ENCODE results near the gene NTM.

DNA sequence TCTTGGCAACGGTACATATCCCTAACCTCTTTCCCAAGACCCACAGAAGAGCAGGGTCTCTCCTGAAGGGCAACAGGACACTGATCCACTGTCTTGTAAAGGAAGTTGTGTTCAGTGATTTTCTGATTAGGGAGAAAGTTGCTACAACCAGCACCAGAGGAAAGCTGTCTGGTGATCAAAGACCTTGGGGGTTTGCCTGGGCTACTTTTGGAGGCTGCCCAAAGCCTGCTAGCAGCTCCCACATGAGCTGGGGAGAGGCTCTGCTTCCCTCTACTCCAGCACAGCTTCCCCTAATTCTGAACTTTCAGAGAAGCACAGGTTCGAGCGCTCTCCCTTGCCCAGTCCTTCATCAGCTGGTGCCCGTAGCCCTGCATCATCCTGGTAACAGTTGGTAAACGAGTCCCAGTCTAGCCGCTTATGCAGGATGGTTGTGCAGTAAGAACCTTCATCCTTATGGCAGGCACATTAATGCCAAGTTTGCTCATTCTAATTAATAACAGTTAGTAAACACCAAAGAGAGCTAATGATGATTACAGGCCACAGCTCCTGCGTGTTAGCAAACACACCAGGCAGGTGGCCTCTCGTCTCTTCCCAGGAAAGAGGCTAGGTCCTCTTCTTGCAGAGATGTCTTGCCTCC lies 173.1 kb downstream of the NTM start:
- TF ChIP-seq NR3C1 (CRISPR knock-in tag; conservative IDR thresholded peaks at IDR 0.05; ENCODE audit: low read depth) (no peak), ETV6 (CRISPR knock-in tag; IDR thresholded peaks at IDR 0.05) (no peak), CREB1 (CRISPR knock-in tag; IDR thresholded peaks at IDR 0.05) (no peak), ZNF121 (CRISPR knock-in tag; IDR thresholded peaks at IDR 0.05) (no peak)
- TF ChIP-seq, protein P1, sequence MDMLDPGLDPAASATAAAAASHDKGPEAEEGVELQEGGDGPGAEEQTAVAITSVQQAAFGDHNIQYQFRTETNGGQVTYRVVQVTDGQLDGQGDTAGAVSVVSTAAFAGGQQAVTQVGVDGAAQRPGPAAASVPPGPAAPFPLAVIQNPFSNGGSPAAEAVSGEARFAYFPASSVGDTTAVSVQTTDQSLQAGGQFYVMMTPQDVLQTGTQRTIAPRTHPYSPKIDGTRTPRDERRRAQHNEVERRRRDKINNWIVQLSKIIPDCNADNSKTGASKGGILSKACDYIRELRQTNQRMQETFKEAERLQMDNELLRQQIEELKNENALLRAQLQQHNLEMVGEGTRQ (CRISPR knock-in tag; IDR thresholded peaks at IDR 0.05), result no peak
- TF ChIP-seq, protein P2, sequence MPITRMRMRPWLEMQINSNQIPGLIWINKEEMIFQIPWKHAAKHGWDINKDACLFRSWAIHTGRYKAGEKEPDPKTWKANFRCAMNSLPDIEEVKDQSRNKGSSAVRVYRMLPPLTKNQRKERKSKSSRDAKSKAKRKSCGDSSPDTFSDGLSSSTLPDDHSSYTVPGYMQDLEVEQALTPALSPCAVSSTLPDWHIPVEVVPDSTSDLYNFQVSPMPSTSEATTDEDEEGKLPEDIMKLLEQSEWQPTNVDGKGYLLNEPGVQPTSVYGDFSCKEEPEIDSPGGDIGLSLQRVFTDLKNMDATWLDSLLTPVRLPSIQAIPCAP (CRISPR knock-in tag; IDR thresholded peaks at IDR 0.05), result no peak
- TF ChIP-seq, protein P3, sequence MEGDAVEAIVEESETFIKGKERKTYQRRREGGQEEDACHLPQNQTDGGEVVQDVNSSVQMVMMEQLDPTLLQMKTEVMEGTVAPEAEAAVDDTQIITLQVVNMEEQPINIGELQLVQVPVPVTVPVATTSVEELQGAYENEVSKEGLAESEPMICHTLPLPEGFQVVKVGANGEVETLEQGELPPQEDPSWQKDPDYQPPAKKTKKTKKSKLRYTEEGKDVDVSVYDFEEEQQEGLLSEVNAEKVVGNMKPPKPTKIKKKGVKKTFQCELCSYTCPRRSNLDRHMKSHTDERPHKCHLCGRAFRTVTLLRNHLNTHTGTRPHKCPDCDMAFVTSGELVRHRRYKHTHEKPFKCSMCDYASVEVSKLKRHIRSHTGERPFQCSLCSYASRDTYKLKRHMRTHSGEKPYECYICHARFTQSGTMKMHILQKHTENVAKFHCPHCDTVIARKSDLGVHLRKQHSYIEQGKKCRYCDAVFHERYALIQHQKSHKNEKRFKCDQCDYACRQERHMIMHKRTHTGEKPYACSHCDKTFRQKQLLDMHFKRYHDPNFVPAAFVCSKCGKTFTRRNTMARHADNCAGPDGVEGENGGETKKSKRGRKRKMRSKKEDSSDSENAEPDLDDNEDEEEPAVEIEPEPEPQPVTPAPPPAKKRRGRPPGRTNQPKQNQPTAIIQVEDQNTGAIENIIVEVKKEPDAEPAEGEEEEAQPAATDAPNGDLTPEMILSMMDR (IDR thresholded peaks at IDR 0.05), result no peak
- TF ChIP-seq, protein P4, sequence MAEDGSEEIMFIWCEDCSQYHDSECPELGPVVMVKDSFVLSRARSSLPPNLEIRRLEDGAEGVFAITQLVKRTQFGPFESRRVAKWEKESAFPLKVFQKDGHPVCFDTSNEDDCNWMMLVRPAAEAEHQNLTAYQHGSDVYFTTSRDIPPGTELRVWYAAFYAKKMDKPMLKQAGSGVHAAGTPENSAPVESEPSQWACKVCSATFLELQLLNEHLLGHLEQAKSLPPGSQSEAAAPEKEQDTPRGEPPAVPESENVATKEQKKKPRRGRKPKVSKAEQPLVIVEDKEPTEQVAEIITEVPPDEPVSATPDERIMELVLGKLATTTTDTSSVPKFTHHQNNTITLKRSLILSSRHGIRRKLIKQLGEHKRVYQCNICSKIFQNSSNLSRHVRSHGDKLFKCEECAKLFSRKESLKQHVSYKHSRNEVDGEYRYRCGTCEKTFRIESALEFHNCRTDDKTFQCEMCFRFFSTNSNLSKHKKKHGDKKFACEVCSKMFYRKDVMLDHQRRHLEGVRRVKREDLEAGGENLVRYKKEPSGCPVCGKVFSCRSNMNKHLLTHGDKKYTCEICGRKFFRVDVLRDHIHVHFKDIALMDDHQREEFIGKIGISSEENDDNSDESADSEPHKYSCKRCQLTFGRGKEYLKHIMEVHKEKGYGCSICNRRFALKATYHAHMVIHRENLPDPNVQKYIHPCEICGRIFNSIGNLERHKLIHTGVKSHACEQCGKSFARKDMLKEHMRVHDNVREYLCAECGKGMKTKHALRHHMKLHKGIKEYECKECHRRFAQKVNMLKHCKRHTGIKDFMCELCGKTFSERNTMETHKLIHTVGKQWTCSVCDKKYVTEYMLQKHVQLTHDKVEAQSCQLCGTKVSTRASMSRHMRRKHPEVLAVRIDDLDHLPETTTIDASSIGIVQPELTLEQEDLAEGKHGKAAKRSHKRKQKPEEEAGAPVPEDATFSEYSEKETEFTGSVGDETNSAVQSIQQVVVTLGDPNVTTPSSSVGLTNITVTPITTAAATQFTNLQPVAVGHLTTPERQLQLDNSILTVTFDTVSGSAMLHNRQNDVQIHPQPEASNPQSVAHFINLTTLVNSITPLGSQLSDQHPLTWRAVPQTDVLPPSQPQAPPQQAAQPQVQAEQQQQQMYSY (CRISPR knock-in tag; IDR thresholded peaks at IDR 0.05), result no peak
